ENCODE results near the gene HSPA4.

GRCh38 chr5:133116601-133117000, 64.8 kb downstream of the HSPA4 start:
- TF ChIP-seq CTCF (IDR thresholded peaks at IDR 0.05): no peak
- no peak for TF ChIP-seq POLR2A (IDR thresholded peaks at IDR 0.05)
